Osteocyte (in vitro differentiated cells): Measurements from ENCODE around the gene SETD1B. TPM values are rescaled to one million over a fixed set of nuclear protein-coding genes. Genes with fewer than 3 reads are reported as not detected.

Experiments used
- total RNA-seq: library from RNA; stranded (reverse); gene quantifications from 2 replicates; pipeline ENCODE4 v1.2.1, GENCODE V29; 2021

SETD1B gene
- total RNA-seq, 1 donor from 2014 or later = 21.0 TPM

Other genes with a start within 250 kb of the SETD1B start
- 30.8 and 31.9 TPM in 2 replicates for gene KDM2B, start 223.0 kb upstream of the SETD1B start, total RNA-seq
- 9.1 and 11.1 TPM in 2 replicates for gene ORAI1, start 177.5 kb upstream of the SETD1B start, total RNA-seq
- 0.11 and 0.29 TPM in 2 replicates for gene MORN3, start 134.4 kb upstream of the SETD1B start, total RNA-seq
- 10.2 and 13.2 TPM in 2 replicates for gene TMEM120B, start 91.3 kb upstream of the SETD1B start, total RNA-seq
- gene RHOF, start 10.3 kb upstream of the SETD1B start, total RNA-seq = 11.3 and 11.9 TPM in 2 replicates
- not detected in 2 replicates for gene HPD, start 54.9 kb downstream of the SETD1B start, total RNA-seq
- 58.0 and 63.5 TPM in 2 replicates for gene PSMD9, start 84.8 kb downstream of the SETD1B start, total RNA-seq
- gene CFAP251, start 114.6 kb downstream of the SETD1B start, total RNA-seq = 2.4 and 2.6 TPM in 2 replicates
- gene BCL7A, start 217.9 kb downstream of the SETD1B start, total RNA-seq = 10.0 and 11.8 TPM in 2 replicates